Stimulated activated naive CD8-positive, alpha-beta T cell treated with anti-CD3 and anti-CD28 coated beads, Interleukin-15, Interleukin-2, amounts not matched to agents 100 ng/mL and 50 ng/mL, for 24 hours (primary cell): ENCODE measurements around the gene CCDC15.
"Not testable (repeated sequence)": the region's sequence is repeated elsewhere in the genome, so short reads cannot be mapped to it uniquely, and the experiment has no call there.

Experiments
- H3K27ac Mint-ChIP-seq: one replicate; pipeline ENCODE4 v1.8.0; 2021; ENCODE audit warnings: mild to moderate bottlenecking, mixed read lengths
- H3K27me3 Mint-ChIP-seq: one replicate; pipeline ENCODE4 v1.8.0; 2021; ENCODE audit warnings: mixed read lengths
- H3K36me3 Mint-ChIP-seq: one replicate; pipeline ENCODE4 v1.8.0; 2021; ENCODE audit warnings: low read depth, mixed read lengths
- H3K4me1 Mint-ChIP-seq: one replicate; pipeline ENCODE4 v1.8.0; 2021; ENCODE audit warnings: low read depth, mixed read lengths
- H3K4me3 Mint-ChIP-seq: one replicate; pipeline ENCODE4 v1.8.0; 2021; ENCODE audit warnings: mild to moderate bottlenecking, mixed read lengths
- H3K9me3 Mint-ChIP-seq: one replicate; pipeline ENCODE4 v1.8.0; 2021; ENCODE audit warnings: mixed read lengths

Gene CCDC15

DNA sequence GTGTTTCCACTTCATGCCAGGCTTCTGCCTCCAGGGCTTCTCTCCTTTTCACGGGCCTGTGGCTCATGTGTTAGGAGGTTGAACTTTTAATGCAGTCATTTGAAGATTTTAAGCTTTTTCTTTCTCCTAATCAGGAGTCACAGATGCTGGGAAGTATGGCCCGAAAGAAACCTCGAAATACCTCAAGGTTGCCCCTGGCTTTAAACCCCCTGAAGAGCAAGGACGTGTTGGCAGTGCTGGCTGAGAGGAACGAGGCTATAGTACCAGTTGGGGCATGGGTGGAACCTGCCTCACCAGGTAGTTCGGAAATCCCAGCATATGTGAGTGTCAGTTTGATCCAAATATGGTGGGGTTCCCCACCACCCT lies 571 bp downstream of the CCDC15 start:
- Mint-ChIP-seq H3K4me1 (peaks cover 8% of the 10 kb centered on the region), H3K4me3 (no peak overlapping the region), H3K9me3 (no peaks in the 10 kb centered on the region), H3K36me3 (no peaks in the 10 kb centered on the region), H3K27ac (no peak overlapping the region), H3K27me3 (no peaks in the 10 kb centered on the region)

DNA sequence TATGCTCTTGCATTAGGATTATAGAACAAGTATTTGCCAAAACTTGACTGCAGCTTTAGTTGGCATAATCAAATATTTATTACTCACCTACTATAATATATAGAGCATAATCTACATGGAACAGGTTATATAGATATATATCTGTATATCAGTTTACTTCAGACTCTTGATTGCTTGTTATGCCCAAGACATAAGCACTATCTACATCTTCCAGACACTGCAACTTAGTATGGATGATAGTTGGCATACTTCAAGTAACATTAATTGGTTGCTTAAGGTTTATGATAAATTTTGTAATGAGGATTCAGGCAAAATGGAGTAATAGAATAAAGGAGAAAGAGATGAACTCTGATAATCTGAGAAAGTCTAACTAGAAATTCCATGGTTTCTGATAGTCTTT lies 1.0 kb downstream of the CCDC15 start:
- Mint-ChIP-seq H3K4me3 (no peak overlapping the region), H3K4me1 (peaks cover 8% of the 10 kb centered on the region), H3K36me3 (no peaks in the 10 kb centered on the region), H3K27me3 (no peaks in the 10 kb centered on the region), H3K9me3 (no peaks in the 10 kb centered on the region), H3K27ac (no peak overlapping the region)

DNA sequence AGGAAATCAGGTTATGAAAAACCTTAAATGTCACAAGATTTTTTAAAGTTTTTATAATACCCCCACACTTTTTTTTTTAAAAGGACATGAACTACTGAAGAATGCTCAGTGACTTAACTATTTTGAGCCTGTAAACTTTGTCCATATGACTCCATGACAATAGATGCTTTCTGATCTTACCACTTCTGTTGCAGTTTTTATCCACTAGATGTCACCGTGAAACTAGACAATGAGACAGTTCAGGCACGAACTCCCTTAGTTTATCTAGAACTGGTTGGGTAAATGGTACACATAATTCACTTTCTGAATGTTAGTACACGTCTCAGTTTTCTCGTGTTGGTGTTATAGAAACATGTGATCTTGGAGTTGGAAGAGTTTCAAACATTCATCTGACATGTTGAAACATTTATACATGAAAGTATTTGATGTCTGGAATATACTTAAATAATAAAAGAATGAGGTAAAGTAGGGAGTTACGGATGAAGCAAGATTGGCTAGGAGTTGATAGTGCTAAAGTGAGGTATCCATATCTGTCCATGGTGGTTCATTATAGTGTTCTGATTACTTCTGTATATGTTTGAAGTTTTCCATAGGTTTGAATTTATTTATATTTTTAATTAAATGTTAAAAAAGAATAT lies 8.1 kb downstream of the CCDC15 start:
- no peaks in the 10 kb centered on the region for H3K36me3 Mint-ChIP-seq
- no peak overlapping the region for H3K4me3 Mint-ChIP-seq
- no peaks in the 10 kb centered on the region for H3K9me3 Mint-ChIP-seq
- H3K4me1 Mint-ChIP-seq, result no peaks in the 10 kb centered on the region
- no peak overlapping the region for H3K27ac Mint-ChIP-seq
- no peaks in the 10 kb centered on the region for H3K27me3 Mint-ChIP-seq

DNA sequence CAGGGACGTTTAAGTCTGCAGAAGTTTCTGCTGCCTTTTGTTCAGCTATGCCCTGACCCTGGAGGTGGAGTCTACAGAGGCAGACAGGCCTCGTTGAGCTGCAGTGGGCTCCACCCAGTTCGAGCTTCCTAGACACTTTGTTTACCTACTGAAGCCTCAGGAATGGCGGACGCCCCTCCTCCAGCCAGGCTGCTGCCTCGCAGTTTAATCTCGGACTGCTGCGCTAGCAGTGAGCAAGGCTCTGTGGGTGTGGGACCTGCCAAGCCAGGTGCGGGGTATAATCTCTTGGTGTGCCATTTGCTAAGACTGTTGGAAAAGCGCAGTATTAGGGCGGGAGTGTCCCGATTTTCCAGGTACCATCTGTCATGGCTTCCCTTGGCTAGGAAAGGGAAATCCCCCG lies 14.2 kb downstream of the CCDC15 start:
- H3K4me3 Mint-ChIP-seq, H3K36me3 Mint-ChIP-seq, H3K27me3 Mint-ChIP-seq, H3K27ac Mint-ChIP-seq, H3K4me1 Mint-ChIP-seq, H3K9me3 Mint-ChIP-seq: not testable (repeated sequence)

DNA sequence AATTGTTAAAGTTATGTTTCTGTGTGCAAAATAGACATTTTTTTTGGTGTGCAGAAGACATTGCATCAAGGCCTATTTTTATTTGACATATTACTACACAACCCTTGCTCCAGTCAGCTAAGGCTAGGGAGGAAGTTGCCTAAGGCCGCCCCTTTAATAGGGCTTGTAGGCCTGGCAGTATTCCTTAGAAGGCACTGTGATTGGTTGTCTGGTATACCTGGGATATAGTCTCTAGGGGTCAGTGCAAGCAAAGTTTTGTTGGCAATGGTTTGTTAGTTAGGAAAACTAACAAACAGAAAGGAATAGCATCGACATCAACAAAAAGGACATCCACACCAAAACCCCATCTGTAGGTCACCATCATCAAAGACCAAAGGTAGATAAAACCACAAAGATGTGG lies 16.9 kb downstream of the CCDC15 start:
- no peaks in the 10 kb centered on the region for H3K4me1 Mint-ChIP-seq
- no peak overlapping the region for H3K27ac Mint-ChIP-seq
- no peaks in the 10 kb centered on the region for H3K9me3 Mint-ChIP-seq
- peaks cover 9% of the 10 kb centered on the region for H3K36me3 Mint-ChIP-seq
- no peak overlapping the region for H3K4me3 Mint-ChIP-seq
- H3K27me3 Mint-ChIP-seq, result no peaks in the 10 kb centered on the region

DNA sequence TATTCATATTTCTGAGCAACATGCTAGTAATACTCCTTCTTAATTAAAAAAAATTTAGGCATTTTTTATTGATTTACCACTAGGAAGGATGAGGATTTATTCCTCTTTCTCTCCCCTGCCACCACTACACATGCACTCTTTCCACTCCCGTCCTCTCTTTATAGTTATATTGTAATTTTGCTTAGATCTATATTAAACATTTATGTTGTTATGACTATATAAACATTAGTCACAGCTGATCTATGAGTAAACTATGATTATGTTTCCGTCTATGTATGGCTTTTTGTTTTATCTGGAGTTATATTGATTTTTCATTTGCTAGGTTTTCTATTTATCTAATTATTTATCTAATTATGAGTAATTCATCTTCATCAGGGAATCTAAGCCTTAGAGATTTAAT lies 17.8 kb downstream of the CCDC15 start:
- Mint-ChIP-seq H3K4me1 (no peaks in the 10 kb centered on the region), H3K27me3 (no peaks in the 10 kb centered on the region), H3K36me3 (peaks cover 9% of the 10 kb centered on the region), H3K27ac (no peak overlapping the region), H3K9me3 (no peaks in the 10 kb centered on the region), H3K4me3 (no peak overlapping the region)

DNA sequence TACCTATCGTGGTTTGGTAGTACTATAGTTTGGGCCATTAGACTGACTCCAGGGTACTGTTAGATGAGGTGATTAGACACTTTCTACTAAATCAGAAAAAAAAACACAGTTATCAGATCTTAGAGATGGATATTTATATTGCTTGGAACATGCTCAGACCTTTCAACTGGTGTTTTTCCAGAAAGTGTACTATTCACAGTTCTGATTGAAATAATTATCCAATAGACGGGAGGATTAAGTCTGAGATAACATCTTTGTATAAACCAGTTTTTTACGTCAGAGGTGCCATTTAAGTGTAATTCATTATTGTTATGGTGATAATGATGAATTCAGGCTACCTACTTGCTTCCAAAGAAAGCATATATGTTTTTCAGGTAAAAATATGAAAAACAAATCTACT lies 22.5 kb downstream of the CCDC15 start:
- no peaks in the 10 kb centered on the region for H3K4me1 Mint-ChIP-seq
- no peaks in the 10 kb centered on the region for H3K27me3 Mint-ChIP-seq
- no peak overlapping the region for H3K27ac Mint-ChIP-seq
- peaks cover 35% of the 10 kb centered on the region for H3K36me3 Mint-ChIP-seq
- H3K4me3 Mint-ChIP-seq, result no peak overlapping the region
- H3K9me3 Mint-ChIP-seq, result peaks cover 9% of the 10 kb centered on the region

DNA sequence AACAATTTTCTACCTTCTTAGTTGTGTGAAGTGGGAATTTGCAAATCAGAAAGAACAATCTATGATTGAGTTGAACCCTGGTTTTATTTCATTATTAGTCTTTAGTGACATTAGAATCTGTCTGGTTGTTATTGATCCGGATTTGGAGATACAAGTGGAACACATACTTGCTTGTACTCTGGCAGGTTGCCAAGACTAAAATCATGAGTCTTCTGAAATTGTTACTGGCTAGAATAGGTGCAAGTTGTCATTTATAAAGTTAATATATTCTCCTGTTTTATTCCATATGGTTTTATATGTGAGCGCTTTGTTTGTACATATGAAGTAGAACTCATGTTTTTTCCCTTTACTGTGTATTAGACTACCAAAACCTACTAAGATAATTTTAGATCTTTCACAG lies 23.0 kb downstream of the CCDC15 start:
- Mint-ChIP-seq H3K27ac (no peak overlapping the region), H3K9me3 (peaks cover 9% of the 10 kb centered on the region), H3K4me1 (no peaks in the 10 kb centered on the region), H3K36me3 (peaks cover 40% of the 10 kb centered on the region), H3K4me3 (no peak overlapping the region), H3K27me3 (no peaks in the 10 kb centered on the region)

DNA sequence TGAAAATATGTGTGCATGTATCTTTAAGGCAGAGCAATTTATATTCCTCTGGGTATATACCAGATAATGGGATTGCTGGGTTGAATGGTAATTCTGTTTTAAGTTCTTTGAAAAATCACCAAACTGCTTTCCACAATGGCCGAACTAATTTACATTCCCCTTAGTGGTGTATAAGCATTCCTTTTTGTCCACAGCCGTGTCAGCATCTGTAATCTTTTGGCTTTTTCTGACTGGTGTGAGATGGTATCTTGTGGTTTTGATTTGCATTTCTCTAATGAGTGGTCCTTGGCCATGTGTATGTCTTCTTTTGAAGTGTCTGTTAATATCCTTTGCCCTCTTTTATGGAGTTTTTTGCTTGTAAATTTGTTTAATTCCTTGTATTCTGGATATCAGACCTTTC lies 24.3 kb downstream of the CCDC15 start:
- Mint-ChIP-seq H3K27me3 (no peaks in the 10 kb centered on the region), H3K36me3 (peaks cover 53% of the 10 kb centered on the region), H3K9me3 (peaks cover 18% of the 10 kb centered on the region), H3K27ac (no peak overlapping the region), H3K4me3 (no peak overlapping the region), H3K4me1 (no peaks in the 10 kb centered on the region)

DNA sequence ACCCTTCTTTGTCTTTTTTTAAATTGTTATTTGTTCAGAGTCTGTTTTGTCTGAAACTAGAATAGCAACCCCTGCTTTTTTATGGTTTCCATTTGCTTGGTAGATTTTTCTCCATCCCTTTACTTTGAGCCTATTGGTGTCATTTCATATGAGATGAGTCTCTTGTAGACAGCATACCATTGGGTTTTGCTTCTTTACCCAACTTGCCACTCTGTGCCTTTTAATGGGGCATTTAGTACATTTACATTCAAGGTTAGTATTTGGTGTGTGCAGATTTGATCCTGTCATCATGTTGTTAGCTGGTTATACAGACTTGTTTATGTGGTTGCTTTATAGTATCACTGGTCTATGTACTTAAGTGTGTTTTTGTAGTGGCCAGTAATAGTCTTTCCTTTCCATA lies 28.0 kb downstream of the CCDC15 start:
- no peak overlapping the region for H3K4me3 Mint-ChIP-seq
- H3K27ac Mint-ChIP-seq, result no peak overlapping the region
- no peaks in the 10 kb centered on the region for H3K27me3 Mint-ChIP-seq
- peaks cover 18% of the 10 kb centered on the region for H3K9me3 Mint-ChIP-seq
- H3K4me1 Mint-ChIP-seq, result no peaks in the 10 kb centered on the region
- H3K36me3 Mint-ChIP-seq, result peaks cover 61% of the 10 kb centered on the region

DNA sequence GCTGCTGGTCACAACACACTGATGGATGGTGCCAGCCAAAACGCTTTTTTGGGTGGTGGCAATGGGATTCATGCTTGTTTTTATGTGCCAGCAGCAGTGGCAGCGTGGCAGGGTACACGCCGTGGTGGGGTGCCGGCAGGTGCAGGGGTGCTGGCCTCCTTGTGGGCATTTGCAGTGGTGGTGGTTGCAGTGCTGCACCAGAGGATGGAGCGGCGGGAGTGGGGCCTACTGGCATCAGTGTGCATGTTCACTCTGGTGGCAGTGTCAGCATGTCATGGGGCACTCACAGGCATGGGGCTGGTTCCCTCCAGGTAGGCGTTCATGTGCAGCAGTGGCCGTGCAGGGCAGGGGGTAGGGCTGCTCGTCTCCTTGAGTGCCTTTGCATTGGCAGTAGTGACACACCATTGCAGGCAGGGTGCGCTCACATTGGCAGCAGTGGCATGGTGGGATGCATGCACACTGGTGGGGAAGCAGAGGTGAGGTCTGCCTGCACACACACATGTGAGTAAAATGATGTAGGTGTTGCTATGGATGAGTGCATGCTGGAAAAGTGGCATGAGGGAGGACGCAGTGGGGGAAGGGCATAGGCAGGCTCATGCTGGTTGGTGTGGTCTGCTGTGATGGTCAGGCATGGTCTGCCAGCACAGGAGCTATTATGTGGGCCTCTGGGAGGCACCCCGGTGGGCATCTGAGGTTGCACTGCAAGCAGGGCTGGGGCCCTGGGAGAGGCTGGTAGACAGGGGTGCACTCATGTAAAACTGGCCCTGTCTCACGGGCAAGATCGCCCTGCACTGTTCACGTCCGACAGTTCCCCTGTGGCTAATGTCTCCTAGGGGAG lies 29.9 kb downstream of the CCDC15 start:
- no peaks in the 10 kb centered on the region for H3K4me1 Mint-ChIP-seq
- peaks cover 13% of the 10 kb centered on the region for H3K9me3 Mint-ChIP-seq
- no peak overlapping the region for H3K27ac Mint-ChIP-seq
- peaks cover 67% of the 10 kb centered on the region for H3K36me3 Mint-ChIP-seq
- H3K4me3 Mint-ChIP-seq, result no peak overlapping the region
- H3K27me3 Mint-ChIP-seq, result no peaks in the 10 kb centered on the region

DNA sequence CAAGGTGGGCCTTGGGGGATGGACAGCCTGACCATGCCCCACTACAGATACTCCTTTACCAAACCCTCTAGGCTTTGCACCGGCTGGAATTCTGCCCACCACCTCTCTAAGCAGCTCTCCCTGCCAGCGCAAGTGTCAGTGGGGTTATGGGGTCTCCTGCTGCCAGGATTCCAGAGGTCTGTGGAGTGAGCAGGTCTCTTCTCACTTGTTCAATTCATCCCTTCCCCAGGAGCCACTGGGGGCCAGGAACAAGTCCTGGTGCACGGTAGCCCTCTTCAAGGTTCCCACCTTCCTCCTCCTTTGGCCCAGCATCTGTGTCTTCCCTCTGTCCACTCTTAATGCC lies 30.5 kb downstream of the CCDC15 start:
- no peaks in the 10 kb centered on the region for H3K27me3 Mint-ChIP-seq
- peaks cover 68% of the 10 kb centered on the region for H3K36me3 Mint-ChIP-seq
- no peak overlapping the region for H3K27ac Mint-ChIP-seq
- no peaks in the 10 kb centered on the region for H3K4me1 Mint-ChIP-seq
- peaks cover 13% of the 10 kb centered on the region for H3K9me3 Mint-ChIP-seq
- no peak overlapping the region for H3K4me3 Mint-ChIP-seq

DNA sequence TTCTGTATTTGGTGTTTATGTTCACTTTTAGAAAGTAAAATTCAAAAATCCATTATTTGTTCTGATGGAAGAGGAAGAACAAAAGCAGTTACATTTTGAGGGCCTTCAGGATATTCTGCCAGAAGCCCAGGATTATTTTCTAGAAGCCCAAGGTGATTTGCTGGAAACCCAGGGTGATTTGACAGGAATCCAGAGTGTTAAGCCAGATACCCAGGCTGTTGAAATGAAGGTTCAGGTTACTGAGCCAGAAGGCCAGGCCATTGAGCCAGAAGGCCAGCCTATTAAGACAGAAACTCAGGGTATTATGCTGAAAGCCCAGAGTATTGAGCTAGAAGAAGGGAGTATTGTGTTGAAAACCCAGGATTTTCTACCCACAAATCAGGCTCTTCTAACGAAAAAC lies 33.1 kb downstream of the CCDC15 start:
- peaks cover 8% of the 10 kb centered on the region for H3K9me3 Mint-ChIP-seq
- no peaks in the 10 kb centered on the region for H3K4me1 Mint-ChIP-seq
- no peaks in the 10 kb centered on the region for H3K27me3 Mint-ChIP-seq
- H3K27ac Mint-ChIP-seq, result no peak overlapping the region
- H3K36me3 Mint-ChIP-seq, result peaks cover 45% of the 10 kb centered on the region
- no peak overlapping the region for H3K4me3 Mint-ChIP-seq

DNA sequence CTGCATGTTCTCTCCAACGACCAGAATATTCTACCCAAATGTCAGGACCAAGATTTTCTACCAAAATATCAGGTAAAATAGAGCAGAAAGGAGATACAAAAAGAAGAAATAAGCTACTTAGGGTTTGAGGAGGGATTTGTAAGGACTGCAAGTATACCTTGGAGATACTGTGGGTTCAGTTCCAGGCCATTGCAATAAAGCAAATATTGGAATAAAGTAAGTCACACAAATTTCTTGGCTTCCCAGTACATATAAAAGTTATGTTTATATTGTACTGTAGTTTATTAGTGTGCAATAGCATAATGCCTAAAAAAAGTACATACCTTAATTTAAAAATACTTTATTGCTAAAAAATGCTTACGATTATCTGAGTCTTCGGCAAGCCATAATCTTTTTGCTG lies 34.1 kb downstream of the CCDC15 start:
- Mint-ChIP-seq H3K27me3 (no peaks in the 10 kb centered on the region), H3K36me3 (peaks cover 39% of the 10 kb centered on the region), H3K9me3 (peaks cover 1% of the 10 kb centered on the region), H3K4me1 (no peaks in the 10 kb centered on the region), H3K27ac (no peak overlapping the region), H3K4me3 (no peak overlapping the region)

DNA sequence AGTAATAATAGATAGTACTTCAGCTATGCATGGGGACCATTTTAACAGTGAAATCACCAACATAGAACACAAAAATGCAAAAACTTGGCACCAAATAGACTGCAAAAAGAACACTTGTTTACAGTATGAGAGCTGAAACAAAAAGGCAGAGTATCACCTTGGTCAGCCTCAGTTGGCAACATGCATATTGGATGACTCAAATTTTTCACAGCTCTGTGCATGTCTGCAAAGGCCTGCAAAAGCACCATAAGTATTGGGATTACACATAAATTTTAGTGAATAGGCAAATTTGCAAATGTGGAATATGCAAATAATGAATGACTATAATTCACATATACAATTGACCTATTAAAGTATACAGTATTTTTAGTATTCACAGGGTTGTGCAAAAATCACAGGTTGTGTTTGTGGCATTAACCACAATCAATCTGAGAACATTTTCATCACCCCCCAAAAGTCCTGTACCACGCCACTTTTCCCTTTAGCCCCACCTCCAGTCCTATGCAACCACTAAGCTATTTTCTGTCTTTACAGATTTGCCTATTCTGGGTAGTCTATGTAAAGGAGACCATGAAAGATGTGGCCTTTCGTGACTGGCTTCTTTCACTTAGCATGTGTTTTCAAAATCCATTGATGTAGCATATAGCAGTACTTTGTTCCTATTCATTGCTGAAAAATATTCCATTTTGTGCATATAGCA lies 47.2 kb downstream of the CCDC15 start:
- Mint-ChIP-seq H3K27me3 (no peaks in the 10 kb centered on the region), H3K4me1 (no peaks in the 10 kb centered on the region), H3K9me3 (peaks cover 12% of the 10 kb centered on the region), H3K4me3 (no peak overlapping the region), H3K27ac (no peak overlapping the region), H3K36me3 (peaks cover 43% of the 10 kb centered on the region)
